ENCODE measurements around the gene EREG. TPM values are rescaled to one million over a fixed set of nuclear protein-coding genes. Genes with fewer than 3 reads are reported as not detected.

EREG gene
- total RNA-seq, 1 donor from 2014 or later, result not detected

GRCh38 chr4:74412225-74412624, 47.3 kb downstream of the EREG start:
- intact Hi-C loops (cut with DNase I), result no loop called here

GRCh38 chr4:74413265-74413664, 48.3 kb downstream of the EREG start:
- DNase-seq (ENCODE audit: missing footprints), result no peak
- intact Hi-C loops (cut with DNase I), result no loop called here
- ATAC-seq, result no peak

More at GRCh38 chr4:74412225-74412624, 47.3 kb downstream of the EREG start:
- ATAC-seq, result no peak
- DNase-seq (ENCODE audit: missing footprints), result no peak

- no peak for ATAC-seq
- DNase-seq (ENCODE audit: missing footprints), result no peak
- intact Hi-C loops (cut with DNase I), result no loop called here
These were observed 49.3 kb downstream of the EREG start for GRCh38 chr4:74414149-74414809.

GRCh38 chr4:74415602-74416300, 50.8 kb downstream of the EREG start:
- intact Hi-C loops (cut with DNase I), result no loop called here
- ATAC-seq (no peak), DNase-seq (ENCODE audit: missing footprints) (no peak)

- intact Hi-C loops (cut with DNase I), result no loop called here
- ATAC-seq (no peak), DNase-seq (ENCODE audit: missing footprints) (no peak)
These were observed 53.2 kb downstream of the EREG start for GRCh38 chr4:74418063-74418670.

- no peak for ATAC-seq
- intact Hi-C loops (cut with DNase I), result no loop called here
These were observed 55.9 kb downstream of the EREG start for GRCh38 chr4:74420863-74421262.

GRCh38 chr4:74423104-74423503, 58.2 kb downstream of the EREG start:
- peak; percentile 65 for DNase-seq (ENCODE audit: missing footprints)
- ATAC-seq, result peak; percentile 97
- intact Hi-C loops (cut with DNase I), result no loop called here

More at GRCh38 chr4:74420863-74421262, 55.9 kb downstream of the EREG start:
- DNase-seq (ENCODE audit: missing footprints), result no peak

GRCh38 chr4:74424111-74424510, 59.2 kb downstream of the EREG start:
- intact Hi-C loops (cut with DNase I), result no loop called here
- ATAC-seq (no peak), DNase-seq (ENCODE audit: missing footprints) (no peak)

- DNase-seq (ENCODE audit: missing footprints), result no peak
- intact Hi-C loops (cut with DNase I), result no loop called here
These were observed 61.2 kb downstream of the EREG start for GRCh38 chr4:74426101-74426500.

GRCh38 chr4:74428276-74428675, 63.3 kb downstream of the EREG start:
- intact Hi-C loops (cut with DNase I), result no loop called here
- no peak for ATAC-seq
- DNase-seq (ENCODE audit: missing footprints), result no peak

More at GRCh38 chr4:74426101-74426500, 61.2 kb downstream of the EREG start:
- no peak for ATAC-seq

- intact Hi-C loops (cut with DNase I), result no loop called here
- peak; percentile 76 for ATAC-seq
- no peak for DNase-seq (ENCODE audit: missing footprints)
These were observed 66.3 kb downstream of the EREG start for GRCh38 chr4:74431113-74431826.

- intact Hi-C loops (cut with DNase I), result no loop called here
- DNase-seq (ENCODE audit: missing footprints), result no peak
- no peak for ATAC-seq
These were observed 68.1 kb downstream of the EREG start for GRCh38 chr4:74433043-74433442.

GRCh38 chr4:74433541-74434172, 68.7 kb downstream of the EREG start:
- ATAC-seq (no peak), DNase-seq (ENCODE audit: missing footprints) (no peak)
- intact Hi-C loops (cut with DNase I), result no loop called here

- DNase-seq (ENCODE audit: missing footprints), result no peak
- intact Hi-C loops (cut with DNase I), result no loop called here
- no peak for ATAC-seq
These were observed 70.4 kb downstream of the EREG start for GRCh38 chr4:74435296-74435695.

- DNase-seq (ENCODE audit: missing footprints), result no peak
- intact Hi-C loops (cut with DNase I), result no loop called here
- ATAC-seq, result no peak
These were observed 72.9 kb downstream of the EREG start for GRCh38 chr4:74437866-74438265.
